ENCODE results near the gene ABCA3. TPM values are rescaled to one million over a fixed set of nuclear protein-coding genes. Genes with fewer than 3 reads are reported as not detected.

ABCA3 gene
- total and polyA plus RNA-seq, 2 of the 8 experiments (the other 6 are each of a cell fraction or from before 2014, with no cell fraction given): 5.7 to 7.9 TPM

- 92% methylated on average over 9 of the region's 9 CpGs; no CpG with 5 or more reads in 1 of the 2 experiments for WGBS, 2 experiments (ENCODE audit: extremely low coverage in 1 of 2, insufficient coverage in 1 of 2, insufficient read length in 1 of 2, insufficient replicate concordance in 2 of 2, low coverage in 1 of 2, low lambda C conversion rate in 2 of 2, missing lambda C conversion rate in 1 of 2)
- no peak overlapping the region for H4K91ac ChIP-seq (replicated peaks; ENCODE audit: insufficient read length, low read length)
These were observed 7.3 kb downstream of the ABCA3 start for GRCh38 chr16:2333231-2333630.

More at GRCh38 chr16:2333231-2333630, 7.3 kb downstream of the ABCA3 start:
- no peak overlapping the region for H3K56ac ChIP-seq (replicated peaks; ENCODE audit: insufficient read length, low read depth, low read length)
- POLR2A ChIA-PET (ENCODE audit: partially characterized antibody): no interaction called here
- no peaks in the 10 kb centered on the region for H3K4me1 ChIP-seq (replicated peaks in 1 of 4; ENCODE audit: control insufficient read depth in 3 of 4, insufficient read depth in 4 of 4, low read length in 3 of 4)
- H3K9ac ChIP-seq (replicated peaks in 1 of 4; ENCODE audit: extremely low read depth in 1 of 4, low read depth in 3 of 4, low read length in 3 of 4): no peak overlapping the region
- H3K79me1 ChIP-seq (ENCODE audit: low read depth, low read length): no peaks in the 10 kb centered on the region
- H2BK120ac ChIP-seq (replicated peaks; ENCODE audit: low read depth, low read length): no peak overlapping the region
- H3K79me2 ChIP-seq (ENCODE audit: control insufficient read depth in 1 of 2, insufficient read depth in 2 of 2, low read length in 2 of 2): no peaks in the 10 kb centered on the region
- TF ChIP-seq CHD1 (IDR thresholded peaks at IDR 0.05; ENCODE audit: low read depth, low read length) (no peak), PHF8 (conservative IDR thresholded peaks at IDR 0.05; ENCODE audit: low read depth, low read length) (no peak), BACH1 (IDR thresholded peaks at IDR 0.05; ENCODE audit: low read length) (no peak), CBX5 (IDR thresholded peaks at IDR 0.05; ENCODE audit: low read depth, low read length) (no peak), CHD2 (IDR thresholded peaks at IDR 0.05; ENCODE audit: low read length) (no peak), MAFK (IDR thresholded peaks at IDR 0.05; ENCODE audit: low read depth, low read length) (no peak), KDM1A (IDR thresholded peaks at IDR 0.05; ENCODE audit: borderline replicate concordance, low read length) (no peak), USF2 (IDR thresholded peaks at IDR 0.05; ENCODE audit: low read length) (no peak), SIX5 (IDR thresholded peaks at IDR 0.05; ENCODE audit: low read depth, low read length) (no peak), YY1 (IDR thresholded peaks at IDR 0.05; ENCODE audit: low read depth, low read length) (no peak), TAF1 (IDR thresholded peaks at IDR 0.05; ENCODE audit: low read depth, low read length) (no peak), ASH2L (IDR thresholded peaks at IDR 0.05; ENCODE audit: low read length) (no peak), GTF2F1 (IDR thresholded peaks at IDR 0.05; ENCODE audit: borderline replicate concordance, low read depth, low read length) (no peak)
- H4K8ac ChIP-seq (ENCODE audit: extremely low read depth, insufficient read depth, low read length): no peak overlapping the region
- no peak overlapping the region for H2BK5ac ChIP-seq (ENCODE audit: low read depth, low read length)
- H3K4ac ChIP-seq (replicated peaks; ENCODE audit: insufficient read length, low read depth, low read length): no peak overlapping the region
- no peak overlapping the region for H2BK20ac ChIP-seq (ENCODE audit: low read length)
- H3K23me2 ChIP-seq (ENCODE audit: low read depth, low read length): no peaks in the 10 kb centered on the region; the same call in 1 of the 2 replicates
- H4K5ac ChIP-seq (ENCODE audit: insufficient read length, low read depth, low read length): no peak overlapping the region
- no peak overlapping the region for H3K4me2 ChIP-seq (ENCODE audit: insufficient read depth in 1 of 2, low read depth in 2 of 2, low read length in 2 of 2)
- FAIRE-seq (no peak), DNase-seq (ENCODE audit: low read depth in 1 of 2, low spot score in 2 of 2) (no peak)
- no peaks in the 10 kb centered on the region for H3K9me3 ChIP-seq (ENCODE audit: insufficient read depth in 2 of 2, low read depth in 1 of 2, low read length in 1 of 2)
- no peak overlapping the region for H2BK12ac ChIP-seq (ENCODE audit: low read depth, low read length)
- H4K20me1 ChIP-seq (replicated peaks in 1 of 2; ENCODE audit: control insufficient read depth in 1 of 2, insufficient read depth in 2 of 2, low read length in 2 of 2): peaks cover 0 to 2% of the 10 kb centered on the region in 2 experiments
- no peak overlapping the region for H2AFZ ChIP-seq (ENCODE audit: low read length)
- no peak overlapping the region for H3K23ac ChIP-seq (ENCODE audit: insufficient read length)
- H3K18ac ChIP-seq (ENCODE audit: extremely low read depth, low read length): no peak overlapping the region
- no peak overlapping the region for H2AK5ac ChIP-seq (ENCODE audit: low read depth, low read length)
- CTCF ChIA-PET (ENCODE audit: partially characterized antibody): no interaction called here
- no peaks in the 10 kb centered on the region for H3K36me3 ChIP-seq (ENCODE audit: control insufficient read depth in 2 of 4, insufficient read depth in 4 of 4, low read length in 3 of 4)
- H3K27me3 ChIP-seq (replicated peaks in 1 of 4; ENCODE audit: control insufficient read depth in 3 of 4, extremely low read depth in 1 of 4, insufficient read depth in 3 of 4, low read length in 3 of 4): peaks cover 0 to 7% (median 5%) of the 10 kb centered on the region in 4 experiments; a peak in 6 of 7 replicates
- no peak overlapping the region for H3K27ac ChIP-seq (ENCODE audit: low read depth, low read length)
- no peak overlapping the region for H2BK15ac ChIP-seq (ENCODE audit: low read length)
- no peak overlapping the region for H3K14ac ChIP-seq (ENCODE audit: insufficient read length)
- no peak overlapping the region for H3K4me3 ChIP-seq (ENCODE audit: extremely low read depth in 1 of 4, insufficient read depth in 2 of 4, low read depth in 3 of 4, low read length in 4 of 4)

Data from H1 (cell line).